HG03108 (cell line): ENCODE results near the gene CPNE5.
A peak's percentile ranks its signal among the peaks of the same experiment; 100 is the strongest.

ENCODE experiments used
- ATAC-seq: cut with Tn5 transposase; IDR thresholded peaks from one replicate; pipeline ENCODE4 v1.9.1; 2021; ENCODE audit warnings: moderate library complexity; ENCODE audit not compliant: unreplicated experiment

Gene CPNE5

DNA sequence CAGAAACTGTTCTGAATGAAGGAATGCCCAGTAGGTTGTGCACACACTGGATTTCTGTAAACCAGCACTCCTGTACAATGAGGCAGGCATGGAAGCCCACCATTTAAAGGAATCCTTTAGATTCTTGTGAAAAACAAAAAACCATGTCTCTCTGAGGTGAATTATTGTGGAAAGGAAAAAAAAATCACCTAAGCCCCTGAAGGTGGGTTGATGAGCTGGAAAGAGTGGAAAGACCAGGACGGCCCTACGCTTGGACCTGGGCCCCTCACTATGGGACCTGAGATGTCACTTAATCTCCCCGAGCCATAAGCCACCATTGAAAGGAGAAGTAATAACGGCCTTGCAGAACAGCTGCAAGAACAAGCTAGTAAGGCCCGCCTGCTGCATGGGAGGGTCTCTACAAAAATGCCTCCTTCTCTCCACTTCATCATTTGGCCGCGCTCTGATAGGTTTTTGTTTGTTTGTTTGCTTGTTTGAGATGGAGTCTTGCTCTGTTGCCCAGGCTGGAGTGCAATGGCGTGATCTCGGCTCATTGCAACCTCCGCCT lies 72.8 kb downstream of the CPNE5 start:
- ATAC-seq: no peak

DNA sequence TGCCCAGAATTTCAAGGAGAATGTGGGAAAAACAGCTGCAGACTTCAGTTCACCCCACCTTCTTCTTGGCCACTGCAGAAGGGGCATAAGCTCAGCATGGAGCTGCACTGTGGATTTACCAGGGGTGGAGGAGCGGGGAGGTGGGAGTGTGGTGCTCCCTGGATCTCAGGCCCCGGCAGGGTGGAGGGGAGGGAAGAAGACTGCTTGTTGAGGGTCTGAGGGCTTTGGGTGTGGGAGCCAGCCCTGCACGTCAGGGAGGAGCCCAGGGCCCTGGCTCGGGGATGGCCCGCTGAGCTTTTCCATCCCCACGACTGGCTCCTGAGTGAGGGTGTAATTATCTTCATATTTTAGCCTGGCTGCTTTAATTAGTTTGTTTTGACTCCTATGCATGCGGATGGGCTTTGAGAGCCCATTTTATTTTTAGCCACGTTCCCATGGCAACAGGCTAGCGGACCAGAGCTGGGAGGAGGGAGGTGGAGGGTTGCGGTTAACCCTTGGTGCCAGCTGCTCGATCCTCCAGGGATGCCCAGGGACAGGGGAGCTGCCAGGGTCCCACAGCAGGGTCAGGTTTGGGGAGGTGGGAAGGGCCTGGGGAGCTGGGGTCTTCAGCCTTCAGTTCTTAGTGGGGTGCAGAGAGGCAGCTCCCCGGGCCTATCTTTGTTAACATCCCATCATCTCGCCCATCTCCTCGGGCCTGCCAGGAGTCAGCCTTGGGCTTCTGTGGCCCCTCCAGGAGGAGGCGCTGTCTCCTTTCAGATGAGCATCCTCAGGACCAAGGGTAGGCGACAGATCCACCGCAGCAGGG lies 73.4 kb downstream of the CPNE5 start:
- peak; percentile 62 for ATAC-seq

DNA sequence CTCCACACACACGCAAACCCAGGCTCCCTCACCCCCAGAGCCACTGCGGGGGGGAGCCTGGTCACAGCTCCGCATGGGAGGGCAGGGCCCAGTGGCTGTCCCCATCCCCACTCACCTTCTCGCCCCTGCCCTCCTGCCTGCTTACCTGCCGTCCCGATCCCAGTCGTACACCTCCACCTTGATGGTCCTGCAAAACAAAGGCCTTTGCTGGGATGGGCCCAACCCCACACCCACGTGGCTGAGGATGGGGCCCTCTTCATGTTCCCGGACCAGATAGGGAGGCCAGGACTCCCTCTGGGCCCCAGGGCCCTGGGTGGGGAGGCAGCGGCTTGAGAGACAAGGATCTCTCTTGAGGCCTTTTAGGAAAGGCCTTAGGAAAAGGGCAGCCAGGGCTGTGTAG lies 74.1 kb downstream of the CPNE5 start:
- ATAC-seq: no peak

DNA sequence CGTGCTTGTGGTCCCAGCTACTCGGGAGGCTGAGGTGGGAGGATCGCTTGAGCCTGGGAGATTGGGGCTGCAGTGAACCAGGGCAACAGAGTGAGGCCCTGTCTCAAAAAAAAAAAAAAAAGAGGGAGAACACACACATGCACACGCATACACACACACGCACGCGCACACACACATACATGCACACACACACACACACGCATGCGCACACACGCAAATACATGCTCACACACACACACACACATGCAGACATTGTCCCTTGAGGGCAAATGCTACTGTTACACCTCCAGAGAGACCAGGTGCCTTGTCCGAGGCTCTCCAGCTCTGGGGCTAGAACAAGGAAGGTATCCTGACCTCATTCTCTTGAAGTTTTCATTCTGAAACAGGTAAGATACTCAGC lies 77.1 kb downstream of the CPNE5 start:
- no peak for ATAC-seq

DNA sequence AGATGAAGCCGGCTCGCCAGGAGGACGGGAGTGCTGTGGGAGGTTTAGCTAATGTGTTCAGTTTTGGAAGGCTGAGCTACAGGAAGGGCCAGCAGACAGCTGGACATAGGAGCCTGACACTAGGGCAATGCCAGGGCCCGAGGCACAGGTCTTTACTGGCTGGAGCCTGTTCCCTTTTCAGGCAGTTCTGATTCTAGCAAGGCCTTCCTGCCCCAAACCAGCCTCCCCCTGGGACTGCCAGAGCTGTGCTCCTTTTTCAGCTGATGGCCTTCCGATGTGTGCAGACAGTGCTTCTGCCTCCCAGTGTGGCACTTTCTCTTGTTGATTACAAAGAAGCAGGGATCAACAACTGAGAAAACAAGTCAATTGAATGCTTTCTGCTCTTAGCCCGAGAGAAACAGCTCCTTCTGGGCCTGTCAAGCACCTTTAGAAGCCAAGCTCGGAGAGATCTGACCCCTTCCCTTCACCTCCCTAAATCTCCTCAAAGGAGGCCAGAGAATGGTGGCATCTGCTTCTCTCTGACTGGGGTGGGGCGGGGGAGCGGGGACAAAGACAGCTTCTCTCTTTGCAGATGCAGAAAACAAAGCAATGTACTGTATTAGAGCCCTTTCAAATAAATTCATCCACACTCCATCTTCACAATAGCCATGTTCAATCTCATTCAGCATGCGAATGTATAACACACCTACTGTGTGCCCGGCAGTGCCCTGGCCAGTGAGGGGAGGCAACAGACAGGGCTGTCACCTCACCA lies 78.4 kb downstream of the CPNE5 start:
- no peak for ATAC-seq

DNA sequence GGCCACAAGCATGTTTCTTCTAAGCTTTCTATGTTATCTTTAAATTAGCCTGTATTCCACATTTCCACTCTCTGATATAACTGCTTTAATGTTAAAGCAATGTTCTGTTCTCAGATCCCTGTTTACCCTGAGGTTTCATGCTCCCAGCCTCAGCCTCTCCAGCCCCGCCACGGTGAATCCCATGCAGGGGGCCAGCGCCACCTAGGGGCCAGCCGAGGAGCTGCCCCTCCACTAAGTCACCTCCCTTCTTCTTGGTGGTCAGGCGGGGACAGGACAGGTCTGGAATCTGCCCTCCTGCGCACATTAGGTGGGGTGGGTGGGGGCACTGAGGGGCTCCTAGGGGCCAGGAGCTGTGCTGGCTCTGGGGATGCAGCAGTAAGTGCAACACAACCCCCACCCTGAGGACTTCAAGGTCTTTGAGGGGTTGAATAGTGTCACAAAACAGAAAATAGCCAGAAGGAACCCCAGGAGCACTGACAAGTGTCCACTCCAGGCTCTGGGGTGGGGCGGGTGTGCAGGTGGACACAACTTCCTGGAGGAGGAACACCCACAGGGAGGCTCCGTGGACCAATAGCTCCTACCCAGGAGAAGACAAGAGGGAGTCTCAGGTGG lies 80.0 kb downstream of the CPNE5 start:
- ATAC-seq: peak; percentile 37

DNA sequence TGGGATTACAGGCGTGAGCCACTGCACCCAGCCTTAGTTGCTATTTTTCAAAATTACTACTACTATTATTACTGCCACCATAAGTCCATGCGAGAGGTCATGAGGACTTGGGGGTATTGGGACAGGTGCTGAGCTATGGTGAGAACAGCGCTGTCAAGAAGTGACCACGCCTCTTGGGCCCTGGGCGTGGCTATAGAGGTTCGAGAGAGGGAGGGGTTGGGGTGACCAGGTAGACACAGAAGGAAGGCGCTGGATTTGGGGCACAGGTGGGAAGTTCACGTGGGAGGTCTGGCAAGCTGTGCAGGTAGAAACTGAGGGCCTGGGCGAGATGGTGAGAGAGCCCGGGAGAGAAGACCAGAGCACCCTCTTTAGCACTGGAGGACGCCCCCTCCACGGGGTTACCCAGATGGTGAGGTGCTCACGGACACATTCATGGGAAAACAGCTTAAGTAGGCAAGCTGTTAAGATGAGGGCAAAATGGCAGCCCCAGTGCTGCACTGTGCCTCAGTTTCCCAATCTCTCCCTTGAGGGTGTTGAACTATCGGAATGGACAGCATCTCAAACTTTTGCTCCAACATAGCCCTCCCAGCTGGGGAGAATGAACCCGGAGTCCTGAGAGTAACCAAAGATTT lies 80.6 kb downstream of the CPNE5 start:
- no peak for ATAC-seq

DNA sequence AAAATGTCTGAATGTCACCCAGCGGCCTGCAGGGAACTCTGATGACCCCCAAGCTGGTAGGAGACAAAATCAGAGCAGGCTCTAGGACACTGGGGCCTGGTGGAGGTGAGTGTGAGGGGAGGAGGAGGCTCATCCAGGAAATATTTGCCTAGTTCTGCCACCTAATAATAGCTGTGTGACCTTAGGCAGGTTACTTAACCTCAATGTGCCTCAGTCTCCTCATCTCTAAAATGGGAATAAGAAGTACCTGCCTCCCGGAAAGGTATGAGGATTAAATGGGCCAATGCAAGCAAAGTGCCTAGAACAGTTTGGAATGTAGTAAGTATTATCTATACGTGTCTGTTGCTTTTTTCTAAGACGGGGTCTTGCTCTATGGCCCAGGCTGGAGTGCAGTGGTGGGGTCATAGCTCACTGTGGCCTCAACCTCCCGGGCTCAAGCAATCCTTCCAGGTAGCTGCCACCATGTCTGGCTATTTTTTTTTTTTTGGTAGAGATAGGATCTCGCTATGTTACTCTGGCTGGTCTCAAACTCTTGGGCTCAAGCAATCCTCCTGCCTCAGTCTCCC lies 81.2 kb downstream of the CPNE5 start:
- no peak for ATAC-seq

DNA sequence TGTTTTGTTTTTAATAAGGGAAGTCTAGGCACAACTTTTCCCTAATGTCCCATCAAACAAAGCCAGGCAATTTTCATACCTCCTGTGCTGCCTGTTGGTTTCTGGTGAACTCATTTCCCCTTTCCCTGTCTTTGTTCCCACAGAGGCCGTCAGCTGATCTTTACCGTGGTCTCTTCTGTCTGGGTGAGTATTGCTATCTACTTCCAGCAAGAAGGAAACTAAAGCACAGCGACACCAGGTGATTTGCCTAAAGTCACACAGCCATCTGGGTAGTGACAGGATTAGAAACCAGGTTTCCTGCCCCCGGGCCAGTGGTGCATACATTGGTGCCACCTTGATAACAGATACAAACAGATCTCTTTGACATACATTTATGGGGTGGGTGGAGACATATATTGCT lies 82.0 kb downstream of the CPNE5 start:
- ATAC-seq: no peak

DNA sequence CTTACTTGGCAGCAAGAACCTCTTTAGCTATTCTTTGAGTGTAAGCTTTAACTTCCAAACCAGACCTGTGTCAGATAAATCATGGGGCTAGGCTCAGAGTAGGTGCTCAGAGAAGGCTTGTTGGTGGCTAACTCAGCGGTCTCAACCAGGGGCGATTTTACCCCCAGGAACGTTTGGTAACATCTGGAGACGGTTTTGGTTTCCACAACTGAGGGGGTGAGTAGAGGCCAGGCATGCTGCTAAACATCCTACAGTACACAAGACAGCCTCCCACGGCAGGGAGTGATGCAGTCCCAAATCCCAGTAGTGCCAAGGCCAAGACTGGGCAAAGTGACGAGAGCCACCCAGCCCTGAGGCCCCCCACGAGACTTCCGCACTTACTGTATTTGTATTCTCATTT lies 82.5 kb downstream of the CPNE5 start:
- no peak for ATAC-seq

DNA sequence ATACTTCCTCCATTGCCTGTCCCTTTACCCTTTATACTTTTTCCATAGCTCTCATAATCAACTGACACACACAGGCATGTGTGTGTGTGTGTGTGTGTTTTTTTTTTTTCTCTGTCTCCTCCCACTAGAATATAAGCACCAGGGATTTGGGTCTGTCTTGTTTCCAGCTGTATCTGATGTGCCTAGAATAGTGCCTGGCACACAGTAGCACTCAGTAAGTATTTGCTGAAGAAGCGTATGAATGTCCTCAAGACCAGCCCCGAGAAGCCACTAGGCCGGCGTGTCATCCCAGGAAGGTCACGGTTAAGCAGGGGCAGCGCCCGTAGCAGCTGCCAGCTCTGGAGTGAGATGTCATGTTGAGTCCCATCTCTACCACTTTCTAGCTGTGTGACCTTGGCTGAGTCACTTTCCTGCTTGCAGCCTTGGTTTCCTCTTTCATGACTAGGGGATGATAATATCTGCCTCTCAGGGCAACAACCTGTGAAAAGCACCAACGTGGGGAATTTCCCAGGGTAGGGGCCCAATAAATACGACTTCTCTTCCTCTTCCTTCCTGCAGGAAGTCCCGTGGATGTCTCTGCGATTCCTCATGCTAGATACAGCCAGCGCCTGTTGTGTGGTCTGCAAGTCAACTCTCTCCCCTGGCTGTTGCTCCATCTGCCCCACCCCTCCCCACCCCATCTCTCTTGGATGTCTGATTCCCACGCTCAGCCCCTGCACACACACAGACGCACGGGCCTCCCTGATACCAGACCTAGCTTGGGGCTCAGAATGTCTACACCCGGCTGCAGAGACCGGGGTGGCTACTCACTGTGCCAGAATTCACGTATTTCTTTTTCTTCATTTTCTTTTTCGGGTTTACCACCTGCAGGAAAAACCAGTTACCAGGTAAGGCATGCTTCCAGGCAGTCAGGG lies 83.6 kb downstream of the CPNE5 start:
- peak; percentile 39 for ATAC-seq

DNA sequence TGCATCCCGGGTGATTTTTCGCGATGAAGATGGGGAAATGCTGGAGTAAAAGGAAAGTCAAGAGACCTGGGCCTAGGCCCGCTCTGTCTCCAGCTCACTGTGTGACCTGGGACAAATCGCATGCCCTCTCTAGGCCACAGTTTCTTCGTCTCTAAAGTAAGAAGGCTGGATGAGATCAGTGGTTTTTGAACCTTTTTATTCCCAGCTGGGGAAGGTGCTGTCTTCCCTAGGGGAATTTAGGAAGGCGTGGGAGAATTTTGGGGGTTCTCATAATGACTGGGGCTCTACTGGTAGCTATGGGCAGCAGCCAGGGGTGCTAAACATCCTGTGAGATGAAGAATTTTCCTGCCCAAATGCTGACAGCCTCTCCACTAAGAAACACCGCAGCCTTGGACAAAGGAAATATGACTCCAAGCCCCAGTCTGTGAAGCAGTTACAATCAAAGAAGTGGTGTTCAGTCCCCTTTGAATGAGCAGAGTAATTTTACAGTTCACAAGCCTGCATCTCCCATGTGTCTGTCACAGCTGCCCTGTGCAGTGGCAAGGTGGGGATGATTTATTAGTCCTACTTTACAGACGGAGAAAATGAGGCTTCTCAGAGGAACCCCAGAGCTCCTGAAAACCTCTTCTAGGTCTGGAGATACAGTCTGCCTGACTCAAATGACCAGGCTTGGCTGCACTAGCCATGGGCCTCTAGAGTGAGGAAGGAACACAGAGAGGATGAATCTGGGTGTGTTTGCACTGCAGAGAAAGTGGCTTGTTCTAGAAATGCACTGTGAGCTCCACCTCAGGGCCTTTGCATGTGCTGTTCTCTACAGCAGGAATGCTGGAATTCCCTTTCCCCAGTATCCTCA lies 84.4 kb downstream of the CPNE5 start:
- no peak for ATAC-seq

DNA sequence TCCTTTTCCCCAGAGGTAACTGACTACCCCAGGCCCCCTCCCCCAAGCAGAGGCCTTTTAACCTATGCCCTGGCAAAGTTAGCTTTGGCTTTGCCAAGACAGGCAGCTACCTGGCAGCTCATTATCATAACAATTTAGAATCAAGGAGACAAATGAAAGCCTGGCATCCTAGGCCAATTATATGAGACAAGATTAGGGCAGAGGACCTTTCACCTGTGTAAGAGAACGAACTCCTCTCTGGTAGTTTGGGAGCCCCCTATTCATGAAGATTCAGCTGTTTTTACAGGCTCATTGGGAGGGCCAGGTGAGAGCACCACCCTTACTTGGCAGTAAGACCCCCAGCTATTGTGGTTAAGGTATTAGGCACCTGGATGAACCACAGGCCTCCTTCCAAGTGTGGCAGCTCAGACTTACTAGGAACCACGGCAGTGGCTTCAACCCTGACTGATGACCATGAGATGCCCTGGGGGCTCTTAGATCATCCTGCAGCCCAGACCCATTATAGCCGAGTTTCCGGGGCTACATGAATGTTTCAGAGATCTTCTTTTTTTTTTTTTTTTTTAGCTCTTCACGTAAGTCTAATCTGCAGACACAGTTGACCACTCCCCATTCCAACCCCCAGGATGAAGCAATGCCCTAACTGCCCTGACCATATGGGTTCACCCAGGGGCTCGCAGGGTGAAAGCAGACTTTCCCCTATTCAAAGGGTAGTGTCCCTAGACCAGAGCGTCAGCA lies 85.4 kb downstream of the CPNE5 start:
- ATAC-seq: no peak

DNA sequence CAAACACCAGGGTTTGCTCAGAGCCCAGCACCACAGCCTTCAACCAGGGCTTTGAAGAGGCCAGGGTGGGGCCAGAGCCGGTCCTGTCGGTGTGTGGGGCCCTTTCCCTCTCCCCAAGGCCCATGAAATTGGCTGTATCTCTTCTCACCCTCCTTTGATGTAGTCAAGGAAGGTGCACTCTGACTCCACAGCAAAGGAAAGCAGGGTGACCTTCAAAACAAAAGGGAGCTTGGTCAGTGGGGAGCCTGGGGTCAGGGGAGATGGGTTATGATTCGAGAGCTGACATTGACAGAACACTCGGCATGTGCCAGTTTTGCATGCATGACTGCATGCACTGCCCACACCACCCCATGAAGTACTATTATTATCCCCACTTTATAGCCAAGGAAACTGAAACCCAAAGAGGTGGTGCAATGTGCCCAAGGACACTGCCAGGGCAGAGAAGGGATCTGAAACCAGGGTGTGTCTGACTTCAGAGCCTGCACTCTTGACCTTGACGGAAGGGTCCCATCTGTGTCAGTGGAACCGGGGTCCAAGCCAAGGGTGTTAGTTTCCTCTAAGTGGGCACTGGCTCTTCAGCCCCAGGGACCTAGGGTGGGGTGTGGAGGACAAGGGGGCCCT lies 86.2 kb downstream of the CPNE5 start:
- peak; percentile 45 for ATAC-seq

DNA sequence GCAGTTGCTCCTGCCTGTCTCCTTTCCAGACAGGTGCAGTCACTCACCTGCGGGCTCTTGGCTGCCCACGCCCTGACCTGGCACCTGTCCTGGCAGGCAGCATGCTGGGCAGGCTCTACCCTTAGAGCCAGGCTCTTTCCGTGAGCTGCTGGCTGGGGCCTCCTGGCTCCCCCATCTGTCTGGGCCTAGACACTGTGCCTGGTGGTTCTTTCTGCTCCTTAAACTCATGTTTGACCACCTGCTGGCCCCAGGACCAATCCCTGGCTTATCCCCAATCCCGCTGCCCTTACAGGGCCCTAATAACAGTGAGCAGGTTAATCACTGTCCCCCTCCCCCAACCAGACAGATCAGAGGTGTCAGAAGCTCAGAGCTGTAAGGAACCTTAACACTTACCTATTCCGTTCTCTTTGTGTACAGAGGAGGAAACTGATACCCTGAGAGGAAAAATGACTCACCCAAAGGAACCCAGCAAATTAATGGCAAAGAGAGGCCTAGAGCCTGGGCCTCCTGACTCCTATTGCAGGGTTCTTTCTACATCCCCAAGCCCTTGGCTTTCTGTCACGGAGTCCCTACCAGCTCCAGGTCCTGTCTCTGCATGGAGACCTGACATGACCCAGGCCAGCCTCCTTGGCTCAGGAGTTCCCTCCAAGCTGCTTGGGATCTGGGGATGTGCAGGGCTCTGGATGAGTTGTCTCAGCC lies 86.9 kb downstream of the CPNE5 start:
- no peak for ATAC-seq

DNA sequence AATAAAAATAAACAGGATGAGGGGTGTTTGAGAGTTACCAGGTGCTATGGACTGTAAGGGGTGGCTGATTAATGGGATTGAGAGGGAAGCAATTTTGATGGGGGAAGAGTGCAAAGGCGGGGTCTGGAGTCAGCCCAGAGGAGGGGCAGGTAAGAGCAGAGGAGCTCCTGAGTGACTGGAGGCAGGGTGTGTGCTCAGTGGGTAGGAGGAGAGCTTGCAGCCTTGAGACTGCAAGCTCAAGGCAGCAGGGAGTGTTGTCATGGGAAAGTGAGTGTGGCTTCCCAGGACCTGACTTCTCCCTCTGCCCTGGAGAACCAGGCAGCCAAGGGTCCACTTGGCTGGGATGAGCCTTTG lies 87.4 kb downstream of the CPNE5 start:
- ATAC-seq: no peak

DNA sequence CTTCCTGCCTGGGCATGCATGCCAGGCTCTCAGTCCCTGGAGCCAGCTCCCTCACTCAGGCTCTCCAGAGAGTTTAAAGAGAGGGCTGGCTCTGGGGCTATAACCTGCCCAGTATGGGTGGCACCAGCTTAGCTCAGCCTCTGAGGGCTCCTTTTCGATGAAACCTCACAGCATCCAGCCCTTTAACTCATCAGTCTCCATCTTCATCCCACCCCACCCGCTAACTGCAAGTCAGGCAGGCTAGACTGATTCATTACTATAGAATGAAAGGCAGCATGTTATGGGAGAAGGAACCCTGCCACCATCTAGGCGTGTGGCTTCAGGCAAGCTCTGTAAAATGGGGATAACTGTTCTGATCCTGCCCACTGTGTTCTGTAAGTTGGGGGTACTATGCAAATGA lies 88.2 kb downstream of the CPNE5 start:
- ATAC-seq: no peak
